NCI-H1436 (cell line): Measurements from ENCODE around the gene SLC6A6.

ENCODE experiments used
- DNase-seq: peaks from one replicate; lab custom pipeline; 2025; lab: John Stamatoyannopoulos, UW

Gene SLC6A6

DNA sequence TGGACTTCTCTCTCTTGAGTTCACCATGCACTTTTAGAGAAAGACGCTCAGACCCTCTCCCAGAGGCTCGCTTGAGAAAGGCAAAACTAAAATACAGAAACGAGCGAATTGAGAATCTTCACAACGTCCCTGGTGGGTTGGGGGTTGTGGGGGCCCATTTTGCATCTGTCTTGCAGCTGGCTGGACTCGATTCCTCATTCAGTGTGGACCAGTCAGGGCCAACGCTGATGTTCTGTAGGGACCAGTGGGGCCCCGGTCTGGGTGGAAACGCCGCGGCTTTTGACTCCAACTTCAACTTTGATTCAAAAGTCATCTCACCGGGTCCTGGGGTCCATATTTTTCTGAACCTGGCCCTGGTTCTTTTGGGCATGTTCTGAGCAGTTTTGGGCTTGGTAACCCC lies 68.1 kb downstream of the SLC6A6 start:
- DNase-seq = no peak

DNA sequence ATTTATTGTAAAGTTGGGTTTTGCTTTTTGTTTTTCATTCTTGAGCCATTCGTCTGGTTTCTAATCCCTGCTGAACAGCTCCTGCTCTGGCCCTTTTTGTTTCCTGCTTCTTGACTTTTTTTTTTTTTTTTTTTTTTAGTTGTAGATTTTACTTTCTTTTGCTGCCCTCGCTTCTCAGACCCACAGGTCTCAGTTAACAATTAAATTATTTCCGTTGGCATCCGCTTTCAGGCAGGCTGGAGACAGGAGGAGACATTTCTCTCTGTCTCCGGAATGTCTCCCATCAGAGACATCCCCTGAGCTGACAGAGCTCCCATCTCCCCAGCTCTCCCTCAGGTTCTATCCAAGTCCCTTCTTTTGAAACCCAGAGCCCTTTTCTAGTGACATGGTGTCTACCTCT lies 68.6 kb downstream of the SLC6A6 start:
- DNase-seq = no peak

GRCh38 chr3:14471690-14472089 lies 69.3 kb downstream of the SLC6A6 start:
- no peak for DNase-seq

DNA sequence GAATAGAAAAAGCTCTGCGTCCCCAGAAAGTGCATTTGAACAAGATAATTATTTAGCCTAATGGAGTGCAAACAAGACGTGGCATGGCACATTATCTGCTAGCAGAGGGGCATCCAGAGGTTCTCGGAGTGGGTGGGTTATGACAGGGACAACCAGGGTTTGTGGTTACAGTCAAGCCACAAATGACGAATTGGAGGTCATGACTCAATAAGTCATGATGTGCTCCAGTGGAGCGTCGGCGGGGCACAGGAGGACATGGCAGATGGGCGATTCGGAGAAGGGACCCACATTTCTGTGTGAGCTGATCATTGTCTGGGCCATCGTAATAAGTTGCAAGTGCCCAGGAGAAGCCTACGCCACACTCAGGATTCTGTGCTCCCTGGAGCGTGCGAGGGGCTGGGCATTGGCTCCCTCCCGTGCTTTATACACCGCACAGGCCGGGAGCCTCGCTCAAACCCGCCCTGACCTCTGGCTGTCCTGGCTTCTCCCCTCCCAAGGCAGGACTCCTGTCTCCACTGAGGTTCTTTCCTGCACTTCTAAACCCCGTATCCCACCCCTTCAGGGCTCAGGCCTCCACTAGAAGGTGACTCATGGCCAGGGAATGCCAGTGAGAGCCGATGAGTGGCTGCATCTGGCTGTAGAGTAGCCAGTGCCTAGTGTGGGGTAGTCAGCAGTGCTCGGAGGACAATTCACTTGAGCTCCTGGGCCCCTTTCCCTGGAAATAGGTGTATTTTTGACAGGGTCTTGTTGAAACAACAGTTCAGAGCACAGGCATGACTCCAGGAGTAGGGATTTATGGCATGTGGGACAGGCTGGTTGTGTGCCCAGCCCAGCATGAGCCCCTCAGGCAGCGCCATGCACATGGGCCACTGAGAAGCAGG lies 70.3 kb downstream of the SLC6A6 start:
- DNase-seq = no peak

GRCh38 chr3:14473411-14473891 lies 71.0 kb downstream of the SLC6A6 start:
- no peak for DNase-seq

DNA sequence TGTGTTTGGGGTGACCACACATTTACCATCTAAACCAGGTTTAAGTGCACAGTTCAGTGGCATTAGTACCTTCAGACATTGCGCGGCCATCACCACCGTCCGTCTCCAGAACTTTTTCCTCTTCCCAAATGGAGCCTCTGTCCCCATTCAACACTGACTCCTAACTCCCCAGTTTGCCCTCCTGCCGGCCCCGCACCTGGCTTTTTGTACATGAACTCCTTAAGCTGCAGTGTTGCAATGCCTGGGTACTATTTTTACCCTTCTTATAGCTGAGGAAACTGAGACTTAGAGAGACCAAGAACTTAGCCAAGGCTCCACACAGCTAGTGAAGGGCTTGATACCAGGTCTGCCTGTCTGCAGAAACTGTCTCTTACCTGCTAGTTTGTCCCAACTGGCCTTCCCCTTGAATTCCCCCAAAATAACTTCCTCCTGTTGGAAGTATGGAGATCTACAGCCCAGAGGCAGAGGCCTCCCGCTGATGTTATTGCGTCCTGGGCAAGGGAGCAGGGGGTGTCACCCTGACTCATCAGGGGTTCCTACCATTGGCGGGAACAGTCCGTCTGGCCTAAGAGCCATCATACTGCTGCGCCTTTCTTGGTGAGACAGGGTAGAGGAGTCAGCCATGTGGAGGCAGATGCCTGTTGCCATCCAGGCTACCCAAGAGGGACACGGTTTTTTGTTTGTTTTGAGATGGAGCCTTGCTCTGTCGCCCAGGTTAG lies 72.1 kb downstream of the SLC6A6 start:
- no peak for DNase-seq

DNA sequence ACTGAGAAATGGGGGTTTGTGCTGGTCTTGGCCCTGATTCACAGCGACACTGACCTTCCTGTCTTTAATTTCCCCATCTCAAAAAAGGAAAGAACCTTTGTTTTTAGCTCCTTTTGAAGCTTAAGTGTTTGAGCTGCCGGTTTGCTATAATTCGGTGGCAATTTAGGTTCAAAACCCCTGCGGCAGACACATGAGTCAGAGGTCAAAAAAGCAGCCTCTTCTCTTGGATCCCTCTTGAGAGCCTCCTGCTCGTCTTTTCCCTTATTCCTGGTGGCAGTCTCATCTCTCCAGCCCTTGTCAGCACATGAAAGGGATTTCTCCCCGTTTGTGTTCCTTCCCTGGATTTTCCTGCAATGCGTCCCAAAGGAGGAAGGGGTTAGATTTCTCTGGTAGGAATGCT lies 73.2 kb downstream of the SLC6A6 start:
- no peak for DNase-seq

DNA sequence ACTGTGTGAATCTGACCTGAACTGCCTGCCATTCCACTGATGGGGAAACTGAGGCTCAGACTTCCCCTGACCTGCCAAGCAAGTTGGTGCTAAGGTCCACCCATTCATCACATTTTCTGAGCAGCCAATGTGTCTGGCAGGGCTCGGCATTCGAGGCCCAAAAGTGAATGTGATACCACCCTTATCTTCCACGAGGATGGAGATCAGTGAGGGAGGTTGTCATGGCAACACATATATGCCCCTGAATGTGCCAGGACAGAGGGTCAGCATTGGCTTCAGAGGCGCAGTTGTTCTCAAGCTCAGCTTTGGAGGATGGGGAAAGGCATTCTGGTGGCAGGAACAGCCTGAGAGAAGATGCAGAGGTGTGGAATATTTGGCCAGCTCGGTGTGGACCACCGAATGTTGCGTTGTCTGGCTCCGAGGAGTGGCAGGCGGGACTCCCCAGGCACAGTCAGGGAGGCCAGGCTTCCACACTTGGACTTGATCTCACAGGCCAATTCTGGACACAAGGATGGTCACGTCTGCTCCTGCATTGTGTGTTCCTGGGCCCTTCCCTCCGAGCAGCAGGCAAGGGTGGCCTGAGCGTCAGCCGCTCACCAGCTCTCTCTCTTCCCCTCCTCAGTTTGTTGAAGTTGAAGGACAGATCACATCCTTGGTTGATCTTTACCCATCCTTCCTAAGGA lies 74.3 kb downstream of the SLC6A6 start:
- DNase-seq = no peak

GRCh38 chr3:14477311-14477935 lies 75.0 kb downstream of the SLC6A6 start:
- no peak for DNase-seq

- no peak for DNase-seq
Measured at GRCh38 chr3:14478956-14479550, 76.6 kb downstream of the SLC6A6 start.

DNA sequence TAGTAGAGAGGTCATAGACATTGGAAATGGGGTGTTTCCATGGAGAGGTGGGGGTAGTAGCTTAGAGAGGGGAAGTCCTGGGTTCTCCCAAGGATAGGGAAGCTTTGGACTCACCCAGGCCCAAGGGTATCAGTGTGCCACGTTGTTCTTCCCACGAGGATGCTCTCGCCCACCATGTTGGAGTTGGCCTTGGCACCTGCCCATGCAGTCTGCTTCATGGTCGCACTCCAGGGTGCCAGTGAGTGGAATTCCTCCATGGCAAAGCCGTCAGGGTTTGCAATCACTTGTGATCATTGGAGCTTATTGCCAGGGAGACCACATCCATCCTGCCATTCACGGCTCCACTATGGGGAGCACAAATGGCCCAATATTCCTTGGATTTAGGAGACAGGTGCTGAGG lies 77.2 kb downstream of the SLC6A6 start:
- no peak for DNase-seq

GRCh38 chr3:14480207-14481017 lies 78.0 kb downstream of the SLC6A6 start:
- no peak for DNase-seq

- DNase-seq = no peak
Measured at GRCh38 chr3:14481018-14481645, 78.7 kb downstream of the SLC6A6 start.

GRCh38 chr3:14481646-14482036 lies 79.2 kb downstream of the SLC6A6 start:
- DNase-seq = no peak

DNA sequence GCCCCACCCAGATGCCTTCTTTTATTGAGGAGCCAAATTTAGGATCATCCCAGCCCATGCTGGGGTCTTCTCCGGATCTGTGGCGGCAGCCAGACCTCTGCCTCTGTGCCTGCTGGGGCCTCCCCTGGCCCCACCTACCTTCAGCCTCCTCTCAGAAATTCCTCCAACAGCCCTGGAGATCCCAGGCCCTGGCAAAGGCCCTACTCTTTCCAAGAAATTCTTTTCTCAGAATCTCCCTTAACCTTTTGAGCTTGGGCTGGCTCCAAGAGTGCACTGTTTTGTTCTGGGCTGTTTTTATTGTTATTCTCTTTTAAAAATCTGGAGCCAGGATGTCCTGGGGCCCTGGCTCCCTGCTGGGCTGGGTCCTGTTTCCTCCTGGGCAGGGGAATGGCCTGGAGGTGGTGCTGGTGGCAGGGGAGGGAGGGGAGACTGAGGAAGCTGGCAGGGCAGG lies 79.9 kb downstream of the SLC6A6 start:
- no peak for DNase-seq

GRCh38 chr3:14483286-14483685 lies 80.9 kb downstream of the SLC6A6 start:
- no peak for DNase-seq

DNA sequence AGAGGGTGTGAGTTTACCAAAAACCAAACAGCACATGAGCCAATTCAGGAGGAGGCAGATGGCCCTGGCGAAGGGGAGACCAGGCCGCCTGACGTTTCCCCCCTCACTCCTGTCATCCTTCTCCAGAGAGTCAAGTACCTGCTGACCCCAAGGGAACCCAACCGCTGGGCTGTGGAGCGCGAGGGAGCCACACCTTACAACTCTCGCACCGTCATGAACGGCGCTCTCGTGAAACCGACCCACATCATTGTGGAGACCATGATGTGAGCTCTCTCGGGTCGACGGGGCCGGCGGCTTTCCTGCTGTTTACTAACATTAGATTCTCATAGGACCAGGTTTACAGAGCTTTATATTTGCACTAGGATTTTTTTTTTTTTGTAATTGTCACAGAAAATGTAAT lies 82.3 kb downstream of the SLC6A6 start:
- no peak for DNase-seq

- no peak for DNase-seq
Measured at GRCh38 chr3:14485981-14486380, 83.6 kb downstream of the SLC6A6 start.

DNA sequence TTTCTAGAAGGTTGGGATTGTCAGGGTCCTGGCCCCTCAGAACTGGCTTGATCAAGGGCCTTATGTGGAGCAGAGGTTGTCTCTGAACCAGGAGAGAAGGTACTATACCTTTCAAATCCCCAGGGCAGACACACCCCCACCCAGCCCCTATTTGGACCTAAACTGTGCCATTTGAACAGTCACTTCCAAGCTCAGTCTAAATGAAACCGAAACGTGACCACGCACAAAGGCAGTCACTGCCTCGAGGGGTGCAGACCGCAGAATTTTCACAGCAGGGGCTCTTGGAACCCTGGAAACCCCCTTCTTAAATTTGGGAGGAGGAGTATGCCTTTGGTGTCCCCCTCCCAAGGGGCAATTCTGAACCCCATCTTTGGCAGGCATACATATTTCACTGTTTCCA lies 84.1 kb downstream of the SLC6A6 start:
- DNase-seq = no peak

- no peak for DNase-seq
Measured at GRCh38 chr3:14487086-14487485, 84.7 kb downstream of the SLC6A6 start.
